Gastroesophageal sphincter (tissue), 4 donors: ENCODE results near the gene NEMP1. TPM values are rescaled to one million over a fixed set of nuclear protein-coding genes. Genes with fewer than 3 reads are reported as not detected.

Experiments
- ATAC-seq: fragments of 150-250 bp; one replicate; pipeline ENCODE4 v1.9.1; 2016; ENCODE audit warnings: mild to moderate bottlenecking, moderate library complexity
- H3K27ac ChIP-seq, 4 donors: fragments of 200-600 bp; sonication (generic) in 3 of 4; 1 replicate in 3 of 4; 2 replicates in 1 of 4; pipeline ENCODE4 v1.5.1; 2016 to 2019
- H3K27me3 ChIP-seq: fragments of 200-600 bp; sonication (generic); one replicate; pipeline ENCODE4 v1.5.1; 2019
- H3K36me3 ChIP-seq, 2 donors: fragments of 200-600 bp; sonication (generic); one replicate each; pipeline ENCODE4 v1.5.1; 2019; ENCODE audit warnings: control low read depth in 1 of 2
- H3K4me1 ChIP-seq, 3 donors: fragments of 200-600 bp; sonication (generic); 1 replicate in 2 of 3; 2 replicates in 1 of 3; pipeline ENCODE4 v1.5.1; 2016 to 2019; ENCODE audit warnings: control low read depth in 2 of 3
- H3K4me3 ChIP-seq, 2 donors: fragments of 200-600 bp; sonication (generic); one replicate each; pipeline ENCODE4 v1.5.1; 2019; ENCODE audit warnings: mild to moderate bottlenecking in 1 of 2, moderate library complexity in 1 of 2
- H3K9me3 ChIP-seq, 3 donors: fragments of 200-600 bp; sonication (generic); one replicate each; pipeline ENCODE4 v1.5.1; 2017 to 2019; ENCODE audit warnings: control low read depth in 2 of 3
- CTCF ChIP-seq, 4 experiments: fragments of 200-600 bp in 2 of 4; fragments of 450-650 bp in 2 of 4; sonication (generic) in 1 of 4; IDR thresholded peaks; one replicate each; pipeline ENCODE4 v1.5.1; 2017 to 2019; ENCODE audit warnings: antibody characterized with exemption in 4 of 4, mild to moderate bottlenecking in 2 of 4, moderate library complexity in 2 of 4
- EP300 ChIP-seq: sonication (generic); formaldehyde crosslinking; IDR thresholded peaks from one replicate; pipeline ENCODE4 v1.6.1; 2017; ENCODE audit warnings: antibody characterized with exemption, mild to moderate bottlenecking
- POLR2A ChIP-seq, 2 donors: fragments of 450-650 bp; IDR thresholded peaks; one replicate each; pipeline ENCODE4 v1.6.1; 2017; ENCODE audit warnings: antibody characterized with exemption in 2 of 2, mild to moderate bottlenecking in 2 of 2, moderate library complexity in 1 of 2
- POLR2AphosphoS5 ChIP-seq: sonication (generic); formaldehyde crosslinking; IDR thresholded peaks from one replicate; pipeline ENCODE4 v1.6.1; 2017; ENCODE audit warnings: antibody characterized with exemption
- WGBS, 2 donors: methylation state at CpG; one replicate each; pipeline ENCODE4 v1.1.5; 2018; ENCODE audit warnings: low coverage in 1 of 2; 5-methylcytosine and 5-hydroxymethylcytosine counted together
- total RNA-seq, 4 donors: library from RNA; depleted of rRNA; stranded (reverse); fragments of >200 nt; gene quantifications; one replicate each; pipeline ENCODE4 v1.1.0, GENCODE V29; 2016

Gene NEMP1
- total RNA-seq, 4 donors from 2014 or later: 11.8 to 14.9 (median 12.7) TPM

GRCh38 chr12:57072661-57073060 is 5.9 kb downstream of the NEMP1 start:
- Histone ChIP-seq H3K36me3 (peaks cover 0 to 42% of the 10 kb centered on the region in 2 donors), H3K9me3 (no peaks in the 10 kb centered on the region), H3K27me3 (no peaks in the 10 kb centered on the region), H3K4me1 (peaks cover 7 to 38% (median 11%) of the 10 kb centered on the region in 3 donors), H3K4me3 (peak overlapping the region in 1 of 2 donors; percentile 30), H3K27ac (peak overlapping the region; percentile 61 to 81 (median 72))
- ATAC-seq: no peak
- WGBS, 2 donors: 23 to 49% methylated on average over 2 of the region's 2 CpGs
- TF ChIP-seq CTCF (IDR thresholded peaks at IDR 0.05) (no peak), POLR2AphosphoS5 (peak; percentile 33)

GRCh38 chr12:57069523-57069922 is 9.1 kb downstream of the NEMP1 start:
- ATAC-seq: peak; percentile 94
- Histone ChIP-seq H3K27ac (peak overlapping the region; percentile 52 to 84 (median 80)), H3K4me3 (no peak overlapping the region), H3K27me3 (no peaks in the 10 kb centered on the region), H3K4me1 (peaks cover 7 to 32% (median 9%) of the 10 kb centered on the region in 3 donors), H3K36me3 (peaks cover 0 to 49% of the 10 kb centered on the region in 2 donors), H3K9me3 (no peaks in the 10 kb centered on the region)
- 0 to 23% methylated on average over 1 to 2 of the region's 3 CpGs for WGBS, 2 donors
- TF ChIP-seq EP300 (no peak), POLR2AphosphoS5 (peak; percentile 56), CTCF (IDR thresholded peaks at IDR 0.05) (peak; percentile 74 to 99 (median 92))

GRCh38 chr12:57066245-57066644 is 12.3 kb downstream of the NEMP1 start:
- TF ChIP-seq POLR2A (IDR thresholded peaks at IDR 0.05): no peak
- no peak for TF ChIP-seq POLR2AphosphoS5
- no peak for TF ChIP-seq EP300
- TF ChIP-seq CTCF (IDR thresholded peaks at IDR 0.05): no peak
- peaks cover 0 to 56% of the 10 kb centered on the region in 2 donors for H3K36me3 ChIP-seq
- no peak overlapping the region for H3K27ac ChIP-seq
- H3K9me3 ChIP-seq: no peaks in the 10 kb centered on the region
- H3K27me3 ChIP-seq: no peaks in the 10 kb centered on the region
- no peak for ATAC-seq
- H3K4me1 ChIP-seq: peaks cover 4 to 13% (median 9%) of the 10 kb centered on the region in 3 donors
- WGBS, 2 donors: 56 to 95% methylated on average over 2 of the region's 2 CpGs
- no peak overlapping the region for H3K4me3 ChIP-seq

- no peak overlapping the region for H3K27ac ChIP-seq
- H3K36me3 ChIP-seq: peaks cover 0 to 61% of the 10 kb centered on the region in 2 donors
- no peaks in the 10 kb centered on the region for H3K9me3 ChIP-seq
- 48 to 56% methylated on average over 4 to 5 of the region's 5 CpGs for WGBS, 2 donors
- TF ChIP-seq POLR2AphosphoS5: no peak
- no peak for TF ChIP-seq EP300
- TF ChIP-seq CTCF (IDR thresholded peaks at IDR 0.05): no peak
- TF ChIP-seq POLR2A (IDR thresholded peaks at IDR 0.05): no peak
- H3K4me1 ChIP-seq: peaks cover 0 to 2% (median under 1%) of the 10 kb centered on the region in 3 donors
- no peak for ATAC-seq
- H3K27me3 ChIP-seq: no peaks in the 10 kb centered on the region
- H3K4me3 ChIP-seq: no peak overlapping the region
Observed at GRCh38 chr12:57063991-57064685, 14.5 kb downstream of the NEMP1 start.

- TF ChIP-seq POLR2A (IDR thresholded peaks at IDR 0.05) (no peak), CTCF (IDR thresholded peaks at IDR 0.05) (no peak), EP300 (no peak), POLR2AphosphoS5 (no peak)
- no peak for ATAC-seq
- H3K27ac ChIP-seq: no peak overlapping the region
- H3K36me3 ChIP-seq: peaks cover 0 to 55% of the 10 kb centered on the region in 2 donors
- 100% methylated on average over 1 of the region's 1 CpG; no CpG with 5 or more reads in 1 of the 2 donors for WGBS, 2 donors
- H3K4me3 ChIP-seq: no peak overlapping the region
- H3K27me3 ChIP-seq: no peaks in the 10 kb centered on the region
- H3K4me1 ChIP-seq: peaks cover 0 to 10% (median 0%) of the 10 kb centered on the region in 3 donors
- H3K9me3 ChIP-seq: no peaks in the 10 kb centered on the region
Observed at GRCh38 chr12:57058454-57058853, 20.1 kb downstream of the NEMP1 start.
